HG03060 (cell line): ENCODE measurements around the gene KHNYN.

Experiments used
- ATAC-seq: cut with Tn5 transposase; IDR thresholded peaks from one replicate; pipeline ENCODE4 v1.9.1; 2021; ENCODE audit warnings: low read depth, moderate number of reproducible peaks; ENCODE audit not compliant: unreplicated experiment

The KHNYN gene

GRCh38 chr14:24418492-24418873 is 11.3 kb upstream of the KHNYN start:
- no peak for ATAC-seq

- no peak for ATAC-seq
These were observed 7.5 kb upstream of the KHNYN start for GRCh38 chr14:24422261-24422660.

GRCh38 chr14:24422694-24423601 is 6.8 kb upstream of the KHNYN start:
- ATAC-seq, result no peak

GRCh38 chr14:24425704-24426103 is 4.0 kb upstream of the KHNYN start:
- ATAC-seq, result no peak

GRCh38 chr14:24426150-24426911 is 3.4 kb upstream of the KHNYN start:
- no peak for ATAC-seq

- no peak for ATAC-seq
These were observed 2.7 kb upstream of the KHNYN start for GRCh38 chr14:24426912-24427536.

GRCh38 chr14:24427537-24428508 is 1.9 kb upstream of the KHNYN start:
- no peak for ATAC-seq

GRCh38 chr14:24428628-24429394 is 943 bp upstream of the KHNYN start:
- ATAC-seq, result no peak

GRCh38 chr14:24430143-24430681 is 458 bp downstream of the KHNYN start:
- ATAC-seq, result peak; percentile 15

GRCh38 chr14:24430682-24431568 is 1.2 kb downstream of the KHNYN start:
- ATAC-seq, result no peak

GRCh38 chr14:24431569-24432258 is 2.0 kb downstream of the KHNYN start:
- ATAC-seq, result peak; percentile 45

GRCh38 chr14:24432259-24433131 is 2.7 kb downstream of the KHNYN start:
- ATAC-seq, result no peak

GRCh38 chr14:24434036-24434435 is 4.3 kb downstream of the KHNYN start:
- no peak for ATAC-seq

GRCh38 chr14:24434676-24435075 is 4.9 kb downstream of the KHNYN start:
- ATAC-seq, result no peak

- ATAC-seq, result no peak
These were observed 5.5 kb downstream of the KHNYN start for GRCh38 chr14:24435192-24435810.

GRCh38 chr14:24435998-24436354 is 6.2 kb downstream of the KHNYN start:
- no peak for ATAC-seq
